PC-3 (cell line): ENCODE results near the gene BTBD7. TPM values are rescaled to one million over a fixed set of nuclear protein-coding genes. Genes with fewer than 3 reads are reported as not detected.

ENCODE experiments used
- ATAC-seq: fragments of 200-7000 bp; cut with Tn5 transposase; 2 replicates; pipeline ENCODE4 v1.9.1; 2020; ENCODE audit warnings: mild to moderate bottlenecking, moderate library complexity
- BruUV-seq: library from RNA; stranded (reverse); fragments of 400-500 nt; replicated peaks from 2 replicates; lab custom pipeline; 2021; lab: Mats Ljungman, UMichigan
- CTCF ChIA-PET: fragments of 300-600 bp; sonication (Branson Sonifier 250); formaldehyde crosslinking; loops from one replicate; lab custom pipeline; 2022; ENCODE audit warnings: antibody characterized with exemption; lab: Charles Lee
- POLR2A ChIA-PET: fragments of 300-600 bp; sonication (Branson Sonifier 250); formaldehyde crosslinking; loops from one replicate; lab custom pipeline; 2022; ENCODE audit warnings: antibody characterized with exemption; ENCODE audit not compliant: unreplicated experiment; lab: Charles Lee
- DNase-seq: peaks from one replicate; pipeline ENCODE4 v3.0.0-alpha.2; 2015
- H2AFZ ChIP-seq: fragments of 300-600 bp; sonication (generic); 2 replicates; pipeline ENCODE4 v1.6.0; 2016; ENCODE audit warnings: antibody characterized with exemption, low read length
- H3F3A ChIP-seq: fragments of 300-600 bp; sonication (generic); one replicate; pipeline ENCODE4 v1.6.0; 2017; ENCODE audit warnings: antibody characterized with exemption, low read length, control low read depth, mild to moderate bottlenecking; ENCODE audit not compliant: unreplicated experiment
- H3K27ac ChIP-seq: fragments of 300-600 bp; sonication (generic); 2 replicates; pipeline ENCODE4 v1.5.1; 2016; ENCODE audit warnings: mild to moderate bottlenecking, low read length
- H3K27me3 ChIP-seq: fragments of 300-600 bp; sonication (generic); 2 replicates; pipeline ENCODE4 v1.6.1; 2016; ENCODE audit warnings: low read length, mixed read lengths
- H3K36me3 ChIP-seq: fragments of 300-600 bp; sonication (generic); 2 replicates; pipeline ENCODE4 v1.6.1; 2016; ENCODE audit warnings: low read depth, mixed run types, low read length, mixed read lengths
- H3K4me1 ChIP-seq: fragments of 300-600 bp; sonication (generic); 2 replicates; pipeline ENCODE4 v1.5.1; 2016; ENCODE audit warnings: low read length; ENCODE audit not compliant: insufficient read depth
- H3K4me2 ChIP-seq: fragments of 300-600 bp; sonication (generic); 2 replicates; pipeline ENCODE4 v1.6.0; 2016; ENCODE audit warnings: low read length
- H3K4me3 ChIP-seq: fragments of 300-600 bp; sonication (generic); 2 replicates; pipeline ENCODE4 v1.5.1; 2016; ENCODE audit warnings: mild to moderate bottlenecking, low read length, mixed read lengths
- H3K79me2 ChIP-seq: fragments of 300-600 bp; sonication (generic); 2 replicates; pipeline ENCODE4 v1.6.1; 2017; ENCODE audit warnings: low read length, mixed read lengths
- H3K9ac ChIP-seq: fragments of 300-600 bp; sonication (generic); 2 replicates; pipeline ENCODE4 v1.6.0; 2016; ENCODE audit warnings: mild to moderate bottlenecking, low read length
- H3K9me2 ChIP-seq: fragments of 300-600 bp; sonication (generic); replicated peaks from 2 replicates; pipeline ENCODE4 v1.6.1; 2016; ENCODE audit warnings: mixed run types, low read length, mixed read lengths
- H3K9me3 ChIP-seq: fragments of 300-600 bp; sonication (generic); 2 replicates; pipeline ENCODE4 v1.6.1; 2016; ENCODE audit warnings: low read length, mixed read lengths
- H4K20me1 ChIP-seq: fragments of 300-600 bp; sonication (generic); 2 replicates; pipeline ENCODE4 v1.6.1; 2016; ENCODE audit warnings: low read length, mixed read lengths
- CTCF ChIP-seq: fragments of 300-600 bp; sonication (generic); conservative IDR thresholded peaks from 2 replicates; pipeline ENCODE4 v1.5.1; 2017; ENCODE audit warnings: antibody characterized with exemption, low read depth, mild to moderate bottlenecking, low read length
- EZH2 ChIP-seq: fragments of 300-600 bp; sonication (generic); IDR thresholded peaks from one replicate; pipeline ENCODE4 v1.6.1; 2017; ENCODE audit warnings: antibody characterized with exemption, mild to moderate bottlenecking, low read length; ENCODE audit not compliant: unreplicated experiment
- EZH2phosphoT487 ChIP-seq: fragments of 300-600 bp; sonication (generic); IDR thresholded peaks from 2 replicates; pipeline ENCODE4 v1.6.1; 2018; ENCODE audit warnings: mild to moderate bottlenecking, antibody characterized with exemption, low read length, borderline replicate concordance
- intact Hi-C: fragments of 100-400 bp; cut with micrococcal nuclease; formaldehyde crosslinking; loops from 2 replicates; pipeline ENCODE4 v1.9.0; 2023
- total RNA-seq: library from RNA; depleted of rRNA; stranded (reverse); fragments of >200 nt; gene quantifications from 2 replicates; pipeline ENCODE4 v1.2.3, GENCODE V29; 2014

The BTBD7 gene
- total RNA-seq, 1 experiment from 2014 or later, result 23.2 TPM

- H4K20me1 ChIP-seq, result peaks cover 12% of the 10 kb centered on the region; the same call in 1 of the 2 replicates
- H3K9me2 ChIP-seq, result no peaks in the 10 kb centered on the region
- H3K4me1 ChIP-seq, result peaks cover 35% of the 10 kb centered on the region
- ChIA-PET POLR2A (no interaction called here), CTCF (no interaction called here)
- peaks cover 3% of the 10 kb centered on the region for H3F3A ChIP-seq
- H3K36me3 ChIP-seq, result no peaks in the 10 kb centered on the region
- H3K27ac ChIP-seq, result no peak overlapping the region
- no peaks in the 10 kb centered on the region for H3K27me3 ChIP-seq
- peaks cover 97% of the 10 kb centered on the region for H3K79me2 ChIP-seq
- no TSS peak for BruUV-seq
- ATAC-seq (no peak), DNase-seq (no peak)
- H2AFZ ChIP-seq, result no peak overlapping the region
- TF ChIP-seq EZH2phosphoT487, result no peak
- TF ChIP-seq EZH2, result no peak
- no peak for TF ChIP-seq CTCF
- no peak overlapping the region for H3K4me2 ChIP-seq
- H3K9me3 ChIP-seq, result no peaks in the 10 kb centered on the region
- intact Hi-C loops, result no loop called here
- no peak overlapping the region for H3K4me3 ChIP-seq
- H3K9ac ChIP-seq, result no peak overlapping the region
Observed at GRCh38 chr14:93306812-93307211, 26.0 kb downstream of the BTBD7 start.

- intact Hi-C loops, result no loop called here
- H3K36me3 ChIP-seq, result no peaks in the 10 kb centered on the region
Observed at GRCh38 chr14:93305725-93306418, 27.0 kb downstream of the BTBD7 start.

More at GRCh38 chr14:93305725-93306418, 27.0 kb downstream of the BTBD7 start:
- ChIA-PET CTCF (no interaction called here), POLR2A (no interaction called here)
- Histone ChIP-seq H3K4me2 (no peak overlapping the region), H3K27ac (no peak overlapping the region), H3F3A (peaks cover 3% of the 10 kb centered on the region), H3K9ac (no peak overlapping the region), H3K4me3 (no peak overlapping the region), H3K27me3 (no peaks in the 10 kb centered on the region), H3K4me1 (peaks cover 33% of the 10 kb centered on the region), H4K20me1 (peaks cover 7% of the 10 kb centered on the region; the same call in 1 of the 2 replicates), H3K79me2 (peaks cover 98% of the 10 kb centered on the region), H3K9me2 (no peaks in the 10 kb centered on the region), H3K9me3 (no peaks in the 10 kb centered on the region), H2AFZ (no peak overlapping the region)
- no TSS peak for BruUV-seq
- DNase-seq, result no peak
- no peak for ATAC-seq
- TF ChIP-seq CTCF (no peak), EZH2 (no peak), EZH2phosphoT487 (no peak)
